GM12878 (cell line): ENCODE measurements around the gene CYB5D1. TPM values are rescaled to one million over a fixed set of nuclear protein-coding genes. Genes with fewer than 3 reads are reported as not detected.

Experiments used
- ATAC-seq: fragments of 200-7000 bp; cut with Tn5 transposase; 3 replicates; pipeline ENCODE4 v1.9.1; 2020; ENCODE audit warnings: mild to moderate bottlenecking, moderate library complexity
- BruUV-seq: library from RNA; stranded (reverse); fragments of 400-500 nt; replicated peaks from 2 replicates; lab custom pipeline; 2021; lab: Mats Ljungman, UMichigan
- CTCF ChIA-PET: fragments of 300-600 bp; sonication (Branson Sonifier 250); formaldehyde crosslinking; extraction: SDS; loops from one replicate; lab custom pipeline; 2021; ENCODE audit warnings: inconsistent platforms; lab: Yijun Ruan, JAX
- POLR2A ChIA-PET: fragments of 350-600 bp; formaldehyde crosslinking; extraction: SDS; loops from one replicate; lab custom pipeline; 2021; ENCODE audit warnings: inconsistent platforms; lab: Charles Lee
- RAD21 ChIA-PET: fragments of 300-600 bp; sonication (Branson Sonifier 250); formaldehyde crosslinking; loops from one replicate; lab custom pipeline; 2023; ENCODE audit warnings: antibody characterized with exemption; ENCODE audit not compliant: unreplicated experiment; lab: Charles Lee
- SMC1A ChIA-PET: fragments of 300-600 bp; sonication (Branson Sonifier 250); formaldehyde crosslinking; loops from one replicate; lab custom pipeline; 2023; ENCODE audit not compliant: unreplicated experiment, uncharacterized antibody; lab: Charles Lee
- DNase-seq: peaks from one replicate; pipeline ENCODE4 v3.0.0-alpha.2; 2011; ENCODE audit warnings: low read depth, low spot score
- FAIRE-seq: peaks from 3 replicates; lab custom pipeline; 2011; peaks lifted over from hg19 to GRCh38; lab: Jason Lieb, UNC
- H2AFZ ChIP-seq: 2 replicates; pipeline ENCODE4 v1.6.0; 2011; ENCODE audit warnings: low read depth, low read length, control low read depth; ENCODE audit not compliant: control insufficient read depth
- H3K27ac ChIP-seq: 2 replicates; pipeline ENCODE4 v1.5.1; 2011; ENCODE audit warnings: control low read depth; ENCODE audit not compliant: control insufficient read depth, insufficient read depth
- H3K27me3 ChIP-seq, 2 experiments: replicated peaks in 1 of 2; 2 replicates each; pipeline versions ENCODE4 v1.6.0 to v1.6.1; 2011; ENCODE audit warnings: low read length in 1 of 2; ENCODE audit not compliant: control insufficient read depth in 2 of 2, insufficient read depth in 2 of 2
- H3K36me3 ChIP-seq, 2 experiments: 2 replicates each; pipeline ENCODE4 v1.5.1; 2011; ENCODE audit warnings: low read length in 1 of 2; ENCODE audit not compliant: control insufficient read depth in 2 of 2, insufficient read depth in 2 of 2
- H3K4me1 ChIP-seq: 2 replicates; pipeline ENCODE4 v1.6.1; 2011; ENCODE audit warnings: mild to moderate bottlenecking, low read length, moderate library complexity, mixed read lengths; ENCODE audit not compliant: control insufficient read depth, insufficient read depth
- H3K4me2 ChIP-seq: 2 replicates; pipeline ENCODE4 v1.6.0; 2011; ENCODE audit warnings: control low read depth; ENCODE audit not compliant: control insufficient read depth, insufficient read depth
- H3K4me3 ChIP-seq: fragments of 200-600 bp; sonication (generic); 2 replicates; pipeline ENCODE4 v1.5.1; 2016
- H3K79me2 ChIP-seq: 2 replicates; pipeline ENCODE4 v1.6.0; 2011; ENCODE audit warnings: low read length; ENCODE audit not compliant: control insufficient read depth, insufficient read depth
- H3K9ac ChIP-seq: 2 replicates; pipeline ENCODE4 v1.8.0; 2011; ENCODE audit warnings: low read length, control low read depth, mixed read lengths; ENCODE audit not compliant: control insufficient read depth, insufficient read depth
- H3K9me3 ChIP-seq: replicated peaks from 3 replicates; pipeline ENCODE4 v1.5.1; 2011; ENCODE audit warnings: mild to moderate bottlenecking, low read length; ENCODE audit not compliant: control insufficient read depth, insufficient read depth
- H4K20me1 ChIP-seq: 2 replicates; pipeline ENCODE4 v1.6.0; 2011; ENCODE audit not compliant: control insufficient read depth, insufficient read depth
- EP300 ChIP-seq, 2 experiments: fragments of 150-350 bp in 1 of 2; IDR thresholded peaks; 2 replicates each; pipeline ENCODE4 v1.6.1; 2011 to 2012; ENCODE audit warnings: low read depth in 2 of 2, low read length in 2 of 2, borderline replicate concordance in 1 of 2, improper control_type of control experiment in 1 of 2, inconsistent platforms in 1 of 2; ENCODE audit not compliant: control insufficient read depth in 1 of 2
- FOS ChIP-seq: IDR thresholded peaks from 3 replicates; pipeline ENCODE4 v1.6.1; 2011; ENCODE audit warnings: borderline replicate concordance; ENCODE audit not compliant: insufficient read length; ENCODE audit errors: extremely low read depth
- JUND ChIP-seq: IDR thresholded peaks from 2 replicates; pipeline ENCODE4 v1.6.1; 2012; ENCODE audit warnings: low read depth, mild to moderate bottlenecking, low read length, improper control_type of control experiment, moderate library complexity
- MTA2 ChIP-seq: fragments of 450-650 bp; IDR thresholded peaks from 2 replicates; pipeline ENCODE4 v1.6.1; 2016; ENCODE audit warnings: low read depth, mild to moderate bottlenecking, moderate library complexity
- NFIC ChIP-seq: IDR thresholded peaks from 2 replicates; pipeline ENCODE4 v1.6.1; 2012; ENCODE audit warnings: low read depth, mild to moderate bottlenecking, inconsistent platforms, low read length, moderate library complexity
- NR2C1 ChIP-seq: fragments of 450-650 bp; IDR thresholded peaks from 2 replicates; pipeline ENCODE4 v1.6.1; 2017; ENCODE audit warnings: antibody characterized with exemption, mild to moderate bottlenecking, moderate library complexity
- PAX5 ChIP-seq: IDR thresholded peaks from 2 replicates; pipeline ENCODE4 v1.6.1; 2011; ENCODE audit warnings: low read depth, low read length, borderline replicate concordance
- REST ChIP-seq: IDR thresholded peaks from 2 replicates; pipeline ENCODE4 v1.6.1; 2012; ENCODE audit warnings: mild to moderate bottlenecking, low read depth, low read length
- SRF ChIP-seq, 2 experiments: IDR thresholded peaks; 2 replicates each; pipeline ENCODE4 v1.6.1; 2011; ENCODE audit warnings: low read depth in 2 of 2, low read length in 2 of 2, mild to moderate bottlenecking in 1 of 2, moderate library complexity in 1 of 2
- TCF12 ChIP-seq: IDR thresholded peaks from 2 replicates; pipeline ENCODE4 v1.6.1; 2011; ENCODE audit warnings: low read depth, mild to moderate bottlenecking, low read length
- ZNF217 ChIP-seq: fragments of 450-650 bp; IDR thresholded peaks from 2 replicates; pipeline ENCODE4 v1.6.1; 2017; ENCODE audit warnings: antibody characterized with exemption, mild to moderate bottlenecking
- ZNF274 ChIP-seq: IDR thresholded peaks from one replicate; pipeline ENCODE4 v1.8.0; 2011; ENCODE audit not compliant: insufficient read length, insufficient read depth
- WGBS: methylation state at CpG from one replicate; pipeline ENCODE4 v1.1.6; 2016; ENCODE audit warnings: low lambda C conversion rate; ENCODE audit not compliant: insufficient replicate concordance, insufficient coverage; ENCODE audit errors: missing lambda C conversion rate; 5-methylcytosine and 5-hydroxymethylcytosine counted together
- in situ Hi-C: fragments of 300-500 bp; cut with MboI; formaldehyde crosslinking; loops from 9 replicates; pipeline ENCODE4 v1.14.3; 2018; ENCODE audit warnings: mixed read lengths
- intact Hi-C: fragments of 100-400 bp; cut with micrococcal nuclease; formaldehyde crosslinking; loops from one replicate; pipeline ENCODE4 v1.14.2; 2022; ENCODE audit not compliant: unreplicated experiment
- polyA plus RNA-seq, 11 experiments: library from polyadenylated mRNA; depleted of rRNA in 4 of 11; unstranded in 6 of 11; stranded (reverse) in 5 of 11; fragments of >200 nt; fragmentation: Nextera tagmentation in 4 of 11; fragmentation: Illumina TruSeq in 1 of 11; extraction: Ambion mirVana in 4 of 11; extraction: Trizol in 1 of 11; gene quantifications; 1 replicate in 1 of 11; 2 replicates in 10 of 11; pipeline versions ENCODE4 v1.2.1 to v1.2.3, GENCODE V29; 2011 to 2016; ENCODE audit warnings: inconsistent platforms in 2 of 11, missing spikeins in 2 of 11, low read depth in 1 of 11
- total RNA-seq, 4 experiments: library from RNA; depleted of rRNA in 3 of 4; stranded (reverse); fragments of >200 nt in 3 of 4; fragmentation: Illumina TruSeq in 1 of 4; extraction: Trizol in 1 of 4; gene quantifications; 2 replicates each; pipeline versions ENCODE4 v1.2.1 to v1.2.3, GENCODE V29; 2013 to 2021
- TF ChIP-seq, protein P1 (sequence below): IDR thresholded peaks from 2 replicates; pipeline ENCODE4 v1.6.1; 2012; ENCODE audit warnings: low read length, inconsistent platforms
- TF ChIP-seq, protein P2 (sequence below): fragments of 450-650 bp; IDR thresholded peaks from 2 replicates; pipeline ENCODE4 v1.6.1; 2016; ENCODE audit warnings: mild to moderate bottlenecking

Gene CYB5D1
- total and polyA plus RNA-seq, 10 of the 15 experiments (the other 5 are each of a cell fraction or from before 2014, with no cell fraction given), result 1.6 to 8.7 (median 6.4) TPM

DNA sequence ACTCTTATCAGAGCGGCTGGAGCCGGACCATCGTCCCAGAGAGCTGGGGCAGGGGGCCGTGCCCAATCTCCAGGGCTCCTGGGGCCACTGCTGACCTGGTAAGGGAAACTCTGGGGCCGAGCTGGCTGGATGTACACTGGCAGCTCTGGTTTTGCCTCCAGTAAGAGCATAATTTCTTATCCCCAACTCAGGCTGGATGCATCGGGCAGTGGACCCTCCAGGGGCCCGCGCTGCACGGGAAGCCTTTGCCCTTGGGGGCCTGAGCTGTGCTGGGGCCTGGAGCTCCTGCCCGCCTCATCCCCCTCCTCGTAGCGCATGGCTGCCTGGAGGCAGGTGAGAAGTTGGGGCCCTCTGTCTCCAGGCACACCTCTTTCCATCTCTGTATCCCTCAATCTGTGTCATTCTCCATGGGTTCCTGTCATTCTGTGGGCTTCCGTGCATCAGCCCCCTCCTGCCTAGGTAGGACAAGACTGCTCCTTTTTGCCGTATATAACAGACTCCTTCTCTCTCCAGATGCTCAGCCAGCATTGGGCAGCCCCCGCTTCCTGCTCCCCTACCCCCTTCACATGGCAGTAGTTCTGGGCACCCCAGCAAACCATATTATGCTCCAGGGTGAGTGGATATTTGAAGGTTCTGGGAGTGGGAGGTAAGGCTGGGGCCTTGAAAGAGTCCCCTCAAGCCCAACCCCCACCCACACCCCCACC is 12.3 kb upstream of the CYB5D1 start (continued):
- TF ChIP-seq ZNF274 (no peak), NR2C1 (no peak), MTA2 (no peak), NFIC (no peak), TCF12 (no peak)

- CTCF ChIA-PET, result interaction anchor here (3.1 to 5.7 kb wide), 2 partner anchors 12 to 20 kb away, joined by 16 to 57 read pairs; partner anchors contain the start of gene KDM6B
- no peak overlapping the region for H3K9ac ChIP-seq
- H3K9me3 ChIP-seq, result no peaks in the 10 kb centered on the region
- H3K79me2 ChIP-seq, result peaks cover 31% of the 10 kb centered on the region
- peaks cover 19% of the 10 kb centered on the region for H3K4me1 ChIP-seq
- H3K27me3 ChIP-seq, result no peaks in the 10 kb centered on the region
- POLR2A ChIA-PET, result no interaction called here
- intact Hi-C loops, result no loop called here
- DNase-seq (no peak), FAIRE-seq (no peak), ATAC-seq (no peak)
- no peak overlapping the region for H3K27ac ChIP-seq
- 83% methylated on average over 21 of the region's 22 CpGs for WGBS
- no TSS peak for BruUV-seq
- no peak overlapping the region for H3K4me2 ChIP-seq
- in situ Hi-C loops, result no loop called here
- RAD21 ChIA-PET, result no interaction called here
- peaks cover 0 to 22% of the 10 kb centered on the region in 2 experiments; a peak in 3 of 4 replicates for H3K36me3 ChIP-seq
- H4K20me1 ChIP-seq, result no peaks in the 10 kb centered on the region; the same call in 1 of the 2 replicates
- H2AFZ ChIP-seq, result no peak overlapping the region
- no peak overlapping the region for H3K4me3 ChIP-seq
- SMC1A ChIA-PET, result interaction anchor here (1.8 kb wide), 1 partner anchor 11 kb away, joined by 22 read pairs; the partner anchor contains the start of gene KDM6B
- TF ChIP-seq, protein P1, sequence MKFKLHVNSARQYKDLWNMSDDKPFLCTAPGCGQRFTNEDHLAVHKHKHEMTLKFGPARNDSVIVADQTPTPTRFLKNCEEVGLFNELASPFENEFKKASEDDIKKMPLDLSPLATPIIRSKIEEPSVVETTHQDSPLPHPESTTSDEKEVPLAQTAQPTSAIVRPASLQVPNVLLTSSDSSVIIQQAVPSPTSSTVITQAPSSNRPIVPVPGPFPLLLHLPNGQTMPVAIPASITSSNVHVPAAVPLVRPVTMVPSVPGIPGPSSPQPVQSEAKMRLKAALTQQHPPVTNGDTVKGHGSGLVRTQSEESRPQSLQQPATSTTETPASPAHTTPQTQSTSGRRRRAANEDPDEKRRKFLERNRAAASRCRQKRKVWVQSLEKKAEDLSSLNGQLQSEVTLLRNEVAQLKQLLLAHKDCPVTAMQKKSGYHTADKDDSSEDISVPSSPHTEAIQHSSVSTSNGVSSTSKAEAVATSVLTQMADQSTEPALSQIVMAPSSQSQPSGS, result no peak
- TF ChIP-seq SRF (IDR thresholded peaks at IDR 0.05; ENCODE audit: low read depth in 2 of 2, low read length in 2 of 2) (no peak), NR2C1 (no peak), JUND (no peak), EP300 (IDR thresholded peaks at IDR 0.05; ENCODE audit: borderline replicate concordance in 1 of 2, control insufficient read depth in 1 of 2, low read depth in 2 of 2, low read length in 2 of 2) (no peak), PAX5 (no peak), REST (no peak), ZNF217 (no peak), FOS (no peak)
- TF ChIP-seq, protein P2, sequence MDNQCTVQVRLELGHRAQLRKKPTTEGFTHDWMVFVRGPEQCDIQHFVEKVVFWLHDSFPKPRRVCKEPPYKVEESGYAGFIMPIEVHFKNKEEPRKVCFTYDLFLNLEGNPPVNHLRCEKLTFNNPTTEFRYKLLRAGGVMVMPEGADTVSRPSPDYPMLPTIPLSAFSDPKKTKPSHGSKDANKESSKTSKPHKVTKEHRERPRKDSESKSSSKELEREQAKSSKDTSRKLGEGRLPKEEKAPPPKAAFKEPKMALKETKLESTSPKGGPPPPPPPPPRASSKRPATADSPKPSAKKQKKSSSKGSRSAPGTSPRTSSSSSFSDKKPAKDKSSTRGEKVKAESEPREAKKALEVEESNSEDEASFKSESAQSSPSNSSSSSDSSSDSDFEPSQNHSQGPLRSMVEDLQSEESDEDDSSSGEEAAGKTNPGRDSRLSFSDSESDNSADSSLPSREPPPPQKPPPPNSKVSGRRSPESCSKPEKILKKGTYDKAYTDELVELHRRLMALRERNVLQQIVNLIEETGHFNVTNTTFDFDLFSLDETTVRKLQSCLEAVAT, result no peak
Observed at GRCh38 chr17:7846063-7846735, 11.6 kb upstream of the CYB5D1 start.
